Activated naive CD8-positive, alpha-beta T cell treated with anti-CD3 and anti-CD28 coated beads, Interleukin-2, amount 10 ng/mL, durations not matched to agents 7 days and 5 days (primary cell): ENCODE results near the gene OR2G3. TPM values are rescaled to one million over a fixed set of nuclear protein-coding genes. Genes with fewer than 3 reads are reported as not detected.
A peak's percentile ranks its signal among the peaks of the same experiment; 100 is the strongest.

ENCODE experiments used
- ATAC-seq: fragments of 150-1000 bp; cut with Tn5 transposase; one replicate; pipeline ENCODE4 v1.10.0; 2021; ENCODE audit warnings: low read depth, moderate library complexity
- POLR2A ChIA-PET: fragments of 350-600 bp; sonication (Branson Sonifier 250); formaldehyde crosslinking; loops from one replicate; lab custom pipeline; 2021; ENCODE audit warnings: antibody characterized with exemption; lab: Charles Lee
- DNase-seq: peaks from one replicate; pipeline ENCODE4 v3.0.0; 2021
- H3K27ac Mint-ChIP-seq: one replicate; pipeline ENCODE4 v1.8.0; 2022; ENCODE audit warnings: mild to moderate bottlenecking, mixed read lengths
- H3K27me3 Mint-ChIP-seq: one replicate; pipeline ENCODE4 v1.8.0; 2022; ENCODE audit warnings: mild to moderate bottlenecking, moderate library complexity, mixed read lengths
- H3K36me3 Mint-ChIP-seq: one replicate; pipeline ENCODE4 v1.8.0; 2021; ENCODE audit warnings: mild to moderate bottlenecking, mixed read lengths
- H3K4me1 Mint-ChIP-seq: one replicate; pipeline ENCODE4 v1.8.0; 2021; ENCODE audit warnings: mixed read lengths
- H3K4me3 Mint-ChIP-seq: one replicate; pipeline ENCODE4 v1.8.0; 2022; ENCODE audit warnings: mild to moderate bottlenecking, moderate library complexity, mixed read lengths
- H3K9me3 Mint-ChIP-seq: one replicate; pipeline ENCODE4 v1.8.0; 2021; ENCODE audit warnings: mixed read lengths
- total RNA-seq, 2 experiments: library from RNA; stranded (reverse); gene quantifications; one replicate each; pipeline ENCODE4 v1.2.3, GENCODE V29; 2021

Gene OR2G3
- total RNA-seq, 2 experiments from 2014 or later = not detected

- Mint-ChIP-seq H3K4me3 (no peak overlapping the region), H3K9me3 (peaks cover 5% of the 10 kb centered on the region), H3K36me3 (no peaks in the 10 kb centered on the region), H3K27me3 (peaks cover 10% of the 10 kb centered on the region), H3K4me1 (no peaks in the 10 kb centered on the region), H3K27ac (no peak overlapping the region)
- DNase-seq = peak; percentile 53
- POLR2A ChIA-PET = no interaction called here
- ATAC-seq = peak; percentile 83
Observed at GRCh38 chr1:247639381-247639981, 34.1 kb downstream of the OR2G3 start.

DNA sequence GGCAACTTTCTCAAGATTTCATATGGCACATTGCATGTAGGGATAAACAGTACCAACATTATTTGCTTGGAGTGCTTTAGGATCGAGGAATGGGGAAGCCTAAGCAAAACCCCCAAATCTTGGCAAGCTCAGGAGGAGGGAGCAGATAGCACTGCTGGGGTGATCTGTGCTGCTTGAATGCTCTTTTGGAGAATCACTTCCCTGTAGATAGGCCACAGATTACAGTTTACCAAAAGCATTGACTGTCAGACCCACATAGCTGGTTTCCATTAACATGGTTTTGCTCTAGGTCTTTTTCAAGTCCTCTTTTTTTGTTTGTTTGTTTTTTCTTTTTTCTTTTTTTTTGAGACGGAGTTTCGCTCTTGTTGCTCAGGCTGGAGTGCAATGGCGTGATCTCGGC, 37.4 kb downstream of the OR2G3 start:
- DNase-seq = no peak

GRCh38 chr1:247646867-247647266, 41.5 kb downstream of the OR2G3 start:
- ATAC-seq = no peak
- no peaks in the 10 kb centered on the region for H3K27me3 Mint-ChIP-seq
- DNase-seq = no peak
- H3K36me3 Mint-ChIP-seq = no peaks in the 10 kb centered on the region
- no peak overlapping the region for H3K4me3 Mint-ChIP-seq
- no peaks in the 10 kb centered on the region for H3K9me3 Mint-ChIP-seq
- POLR2A ChIA-PET = no interaction called here
- no peak overlapping the region for H3K27ac Mint-ChIP-seq
- H3K4me1 Mint-ChIP-seq = no peaks in the 10 kb centered on the region

More for the DNA sequence above, 37.4 kb downstream of the OR2G3 start:
- H3K4me3 Mint-ChIP-seq = no peak overlapping the region
- no peaks in the 10 kb centered on the region for H3K4me1 Mint-ChIP-seq
- peaks cover 10% of the 10 kb centered on the region for H3K27me3 Mint-ChIP-seq
- peaks cover 5% of the 10 kb centered on the region for H3K9me3 Mint-ChIP-seq
- POLR2A ChIA-PET = no interaction called here
- H3K36me3 Mint-ChIP-seq = no peaks in the 10 kb centered on the region
- no peak for ATAC-seq
- H3K27ac Mint-ChIP-seq = no peak overlapping the region

DNA sequence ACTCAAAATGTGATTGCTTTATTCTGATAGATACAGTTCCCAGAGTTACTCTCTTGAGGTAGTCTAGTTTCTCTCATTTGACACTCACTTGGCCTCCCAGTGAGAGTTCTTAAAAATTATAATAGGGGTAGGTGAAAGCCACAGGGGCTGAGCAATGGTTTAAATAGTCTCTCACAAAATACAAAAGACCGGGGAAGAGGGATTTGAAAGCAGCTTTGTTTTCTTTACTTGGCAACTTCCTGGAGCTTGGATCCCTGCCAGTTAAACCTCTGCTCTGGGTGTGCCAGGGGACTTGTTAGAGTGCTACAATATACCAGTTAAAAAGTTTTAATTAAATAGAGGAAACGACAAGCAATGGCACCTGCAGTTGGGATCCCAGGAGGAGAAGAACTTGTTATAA, 42.5 kb downstream of the OR2G3 start:
- Mint-ChIP-seq H3K27ac (no peak overlapping the region), H3K4me3 (no peak overlapping the region), H3K36me3 (no peaks in the 10 kb centered on the region), H3K27me3 (no peaks in the 10 kb centered on the region), H3K9me3 (no peaks in the 10 kb centered on the region), H3K4me1 (no peaks in the 10 kb centered on the region)
- DNase-seq (no peak), ATAC-seq (no peak)
- POLR2A ChIA-PET = no interaction called here

GRCh38 chr1:247653040-247653439, 47.7 kb downstream of the OR2G3 start:
- Mint-ChIP-seq H3K27ac (no peak overlapping the region), H3K9me3 (no peaks in the 10 kb centered on the region), H3K4me1 (no peaks in the 10 kb centered on the region), H3K36me3 (no peaks in the 10 kb centered on the region), H3K27me3 (no peaks in the 10 kb centered on the region), H3K4me3 (no peak overlapping the region)
- ATAC-seq (no peak), DNase-seq (no peak)
- POLR2A ChIA-PET = no interaction called here

Other genes starting within 250 kb of the OR2G3 start
- gene NLRP3, start 189.4 kb upstream of the OR2G3 start, total RNA-seq = 1 to 10 TPM; 7.0 to 8.9 TPM
- not detected for gene OR2B11, start 147.5 kb upstream of the OR2G3 start, total RNA-seq
- gene OR2C3, start 69.1 kb upstream of the OR2G3 start, total RNA-seq = not detected
- not detected for gene GCSAML, start 56.5 kb upstream of the OR2G3 start, total RNA-seq
- gene OR2G2, start 17.2 kb upstream of the OR2G3 start, total RNA-seq = not detected
- not detected for gene OR13G1, start 74.2 kb downstream of the OR2G3 start, total RNA-seq
- gene OR6F1, start 111.1 kb downstream of the OR2G3 start, total RNA-seq = not detected
- not detected for gene OR14K1, start 133.0 kb downstream of the OR2G3 start, total RNA-seq
- gene OR14A2, start 142.6 kb downstream of the OR2G3 start, total RNA-seq = not detected
- gene OR1C1, start 155.0 kb downstream of the OR2G3 start, total RNA-seq = not detected
- not detected for gene OR14A16, start 218.5 kb downstream of the OR2G3 start, total RNA-seq
- gene OR11L1, start 236.3 kb downstream of the OR2G3 start, total RNA-seq = not detected